ENCODE data around the gene WAS.

GRCh38 chrX:48684134-48684533 lies 535 bp downstream of the WAS start:
- TF ChIP-seq, protein P1, sequence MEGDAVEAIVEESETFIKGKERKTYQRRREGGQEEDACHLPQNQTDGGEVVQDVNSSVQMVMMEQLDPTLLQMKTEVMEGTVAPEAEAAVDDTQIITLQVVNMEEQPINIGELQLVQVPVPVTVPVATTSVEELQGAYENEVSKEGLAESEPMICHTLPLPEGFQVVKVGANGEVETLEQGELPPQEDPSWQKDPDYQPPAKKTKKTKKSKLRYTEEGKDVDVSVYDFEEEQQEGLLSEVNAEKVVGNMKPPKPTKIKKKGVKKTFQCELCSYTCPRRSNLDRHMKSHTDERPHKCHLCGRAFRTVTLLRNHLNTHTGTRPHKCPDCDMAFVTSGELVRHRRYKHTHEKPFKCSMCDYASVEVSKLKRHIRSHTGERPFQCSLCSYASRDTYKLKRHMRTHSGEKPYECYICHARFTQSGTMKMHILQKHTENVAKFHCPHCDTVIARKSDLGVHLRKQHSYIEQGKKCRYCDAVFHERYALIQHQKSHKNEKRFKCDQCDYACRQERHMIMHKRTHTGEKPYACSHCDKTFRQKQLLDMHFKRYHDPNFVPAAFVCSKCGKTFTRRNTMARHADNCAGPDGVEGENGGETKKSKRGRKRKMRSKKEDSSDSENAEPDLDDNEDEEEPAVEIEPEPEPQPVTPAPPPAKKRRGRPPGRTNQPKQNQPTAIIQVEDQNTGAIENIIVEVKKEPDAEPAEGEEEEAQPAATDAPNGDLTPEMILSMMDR (IDR thresholded peaks at IDR 0.05) = no peak
- no peak for TF ChIP-seq POLR2A (IDR thresholded peaks at IDR 0.05)

Data from body of pancreas (tissue), 4 donors.